ENCODE measurements around the gene MDM1.

The MDM1 gene

DNA sequence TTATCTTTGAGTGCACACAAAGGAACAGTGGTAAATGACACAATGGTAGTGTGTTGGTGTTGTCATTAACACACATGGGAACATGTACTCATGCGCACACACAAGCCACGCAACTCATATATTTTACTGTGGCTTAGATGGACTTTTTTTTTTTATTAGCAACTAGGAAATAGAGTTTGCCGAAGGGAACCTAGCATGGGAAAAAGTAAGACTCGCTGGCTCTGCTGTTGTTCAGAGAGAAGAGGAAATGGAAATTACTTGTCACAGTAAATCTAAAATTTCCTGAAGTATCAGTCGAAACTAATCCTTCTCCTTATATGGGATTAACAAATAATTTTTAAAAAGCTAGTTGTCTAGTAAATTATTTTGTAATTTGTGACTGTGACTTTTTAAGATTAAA lies 45.1 kb downstream of the MDM1 start:
- ChIA-PET CTCF (no interaction called here), POLR2A (ENCODE audit: low non-redundant PET) (no interaction called here)
- TF ChIP-seq CTCF (conservative IDR thresholded peaks at IDR 0.05; ENCODE audit: low read depth), result no peak
- DNase-seq (ENCODE audit: low spot score), result no peak
- H3K27ac ChIP-seq, result no peak overlapping the region

GRCh38 chr12:68286396-68286795 lies 45.8 kb downstream of the MDM1 start:
- no peak for TF ChIP-seq CTCF (conservative IDR thresholded peaks at IDR 0.05; ENCODE audit: low read depth)
- CTCF ChIA-PET, result interaction anchor here (0.6 kb wide), 1 partner anchor 26 kb away, joined by 3 read pairs; no protein-coding TSS in a partner anchor
- H3K27ac ChIP-seq, result no peak overlapping the region
- POLR2A ChIA-PET (ENCODE audit: low non-redundant PET), result no interaction called here
- DNase-seq (ENCODE audit: low spot score), result no peak

DNA sequence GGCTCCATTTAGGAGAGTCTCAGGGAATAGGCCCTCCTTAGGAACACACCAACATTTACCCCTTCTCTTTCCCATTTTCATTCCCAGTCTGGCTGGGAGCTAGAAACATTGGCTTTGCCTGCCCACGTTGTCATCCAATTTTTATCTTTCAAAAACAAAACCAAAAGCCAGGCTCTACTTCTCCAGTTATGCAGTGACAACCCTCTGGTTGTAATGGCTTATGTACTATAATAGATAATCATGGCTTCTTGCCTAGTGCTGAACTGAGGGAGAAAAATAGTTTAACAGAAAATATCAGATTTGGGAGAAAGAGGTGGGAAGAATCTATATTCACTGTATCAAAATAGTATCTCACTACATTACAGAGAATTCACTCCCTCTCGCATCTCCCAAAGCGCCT lies 46.6 kb downstream of the MDM1 start:
- ChIA-PET CTCF (interaction anchor here (0.7 kb wide), 1 partner anchor 36 kb away, joined by 3 read pairs; no protein-coding TSS in a partner anchor), POLR2A (ENCODE audit: low non-redundant PET) (no interaction called here)
- no peak for TF ChIP-seq CTCF (conservative IDR thresholded peaks at IDR 0.05; ENCODE audit: low read depth)
- no peak for DNase-seq (ENCODE audit: low spot score)
- no peak overlapping the region for H3K27ac ChIP-seq

- no peak for DNase-seq (ENCODE audit: low spot score)
- no peak overlapping the region for H3K27ac ChIP-seq
These were observed 50.7 kb downstream of the MDM1 start for GRCh38 chr12:68281322-68282077.

GRCh38 chr12:68280240-68280639 lies 51.9 kb downstream of the MDM1 start:
- POLR2A ChIA-PET (ENCODE audit: low non-redundant PET), result no interaction called here
- no peak for TF ChIP-seq CTCF (conservative IDR thresholded peaks at IDR 0.05; ENCODE audit: low read depth)
- no peak for DNase-seq (ENCODE audit: low spot score)
- no peak overlapping the region for H3K27ac ChIP-seq
- CTCF ChIA-PET, result no interaction called here

More at GRCh38 chr12:68281322-68282077, 50.7 kb downstream of the MDM1 start:
- TF ChIP-seq CTCF (conservative IDR thresholded peaks at IDR 0.05; ENCODE audit: low read depth), result no peak
- POLR2A ChIA-PET (ENCODE audit: low non-redundant PET), result no interaction called here
- CTCF ChIA-PET, result interaction anchor here (0.6 kb wide), 1 partner anchor 892 kb away, joined by 4 read pairs; no protein-coding TSS in a partner anchor

DNA sequence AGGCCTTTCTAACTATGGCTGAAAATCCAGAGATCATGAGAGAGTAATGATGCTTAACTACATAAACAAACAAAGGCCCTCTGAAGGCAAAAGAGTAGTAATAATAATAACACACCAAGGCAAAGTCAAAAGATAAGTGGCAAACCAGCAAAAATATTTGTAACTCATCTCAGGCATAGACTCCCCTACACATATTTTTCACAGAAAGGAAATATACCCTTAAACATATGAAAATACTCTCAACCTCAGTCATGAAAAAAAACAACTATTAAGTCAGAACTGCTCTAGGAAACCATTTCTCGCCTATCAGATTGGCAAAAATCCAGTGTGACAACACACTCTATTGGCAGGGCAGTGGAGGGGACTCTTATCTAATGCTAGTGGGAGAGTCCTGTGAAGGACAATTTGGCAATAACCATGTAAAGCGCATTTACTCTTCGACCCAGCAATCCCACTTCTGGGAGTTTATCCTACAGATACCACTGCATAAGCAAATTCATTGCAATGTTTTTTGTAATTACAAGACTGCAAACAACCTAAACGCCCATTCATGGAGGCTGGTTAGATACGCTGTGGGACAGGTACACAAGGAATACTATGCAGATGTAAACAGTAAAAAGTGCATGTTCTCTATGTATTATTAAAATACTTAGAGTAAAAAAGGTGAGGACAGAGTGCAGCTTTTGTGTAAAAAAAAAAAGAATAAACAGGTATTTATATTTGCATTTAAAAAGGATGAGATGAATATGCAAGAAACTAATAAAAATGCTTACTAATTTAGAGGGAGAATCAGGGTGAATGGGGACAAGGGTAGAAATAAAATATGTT lies 52.7 kb downstream of the MDM1 start:
- CTCF ChIA-PET, result no interaction called here
- TF ChIP-seq CTCF (conservative IDR thresholded peaks at IDR 0.05; ENCODE audit: low read depth), result no peak
- no peak for DNase-seq (ENCODE audit: low spot score)
- POLR2A ChIA-PET (ENCODE audit: low non-redundant PET), result no interaction called here
- no peak overlapping the region for H3K27ac ChIP-seq
